Right cardiac atrium (tissue), 5 donors: Measurements from ENCODE around the gene IGIP. TPM values are rescaled to one million over a fixed set of nuclear protein-coding genes. Genes with fewer than 3 reads are reported as not detected.
"Not testable (repeated sequence)": the region's sequence is repeated elsewhere in the genome, so short reads cannot be mapped to it uniquely, and the experiment has no call there.

Experiments
- ATAC-seq, 2 donors: fragments of 200-7000 bp; cut with Tn5 transposase; one replicate each; pipeline versions ENCODE4 v1.8.0 to v1.9.1; 2020; ENCODE audit warnings: moderate library complexity in 2 of 2, mild to moderate bottlenecking in 1 of 2
- DNase-seq, 3 donors: peaks; one replicate each; pipeline ENCODE4 v3.0.0-alpha.2; 2020
- H3K27ac ChIP-seq: one replicate; pipeline ENCODE4 v1.5.1; 2013; ENCODE audit warnings: mild to moderate bottlenecking, low read length, control low read depth, moderate library complexity
- H3K27me3 ChIP-seq: one replicate; pipeline ENCODE4 v1.6.1; 2013; ENCODE audit not compliant: control insufficient read depth, insufficient read depth
- H3K4me1 ChIP-seq: one replicate; pipeline ENCODE4 v1.6.1; 2013; ENCODE audit warnings: low read length; ENCODE audit not compliant: control insufficient read depth, insufficient read depth
- H3K4me3 ChIP-seq: one replicate; pipeline ENCODE4 v1.5.1; 2013; ENCODE audit warnings: low read length, control low read depth
- H3K9me3 ChIP-seq: one replicate; pipeline ENCODE4 v1.6.1; 2013; ENCODE audit warnings: low read length; ENCODE audit not compliant: control insufficient read depth
- WGBS: extraction: QIAGEN DNeasy Blood & Tissue Kit; methylation state at CpG from one replicate; pipeline ENCODE4 v1.1.7; 2013; 5-methylcytosine and 5-hydroxymethylcytosine counted together
- intact Hi-C, 4 donors: fragments of 100-400 bp; cut with DNase I; formaldehyde crosslinking; loops; one replicate each; pipeline versions ENCODE4 v1.11.0 to v1.14.0; 2022 to 2023
- polyA plus RNA-seq: library from polyadenylated mRNA; stranded (reverse); fragments of 200-250 nt; gene quantifications from one replicate; pipeline ENCODE4 v1.2.3, GENCODE V29; 2013
- total RNA-seq, 4 donors: library from RNA; stranded (reverse); fragmentation: NEBNext Ultra II Directional; extraction: Animal tissue kit (Norgen Biotek cat#: 25700); gene quantifications; one replicate each; pipeline ENCODE4 v1.2.1, GENCODE V29; 2021
- donor health status: healthy with polysubstance abuse.
- donor health status: DM: no; HTN: yes; CAD: no.
- donor health status: DM: no; HTN: no; CAD: no.
- donor health status: DM: no; HTN: yes; CAD: no; lungs with severe emphysema.
- donor health status: DM: yes; HTN: yes; CAD: no.

The IGIP gene
- total and polyA plus RNA-seq, 5 donors, result 9.8 to 20.1 (median 16.3) TPM

- WGBS, result 85% methylated on average over 7 of the region's 7 CpGs
- no peak overlapping the region for H3K4me3 ChIP-seq
- H3K4me1 ChIP-seq, result no peaks in the 10 kb centered on the region
- ATAC-seq (no peak), DNase-seq (no peak)
- no peaks in the 10 kb centered on the region for H3K9me3 ChIP-seq
- intact Hi-C loops, result loop anchor here in 1 of 4 donors (10.0 kb wide), 1 partner anchor 367 kb away; no protein-coding TSS in a partner anchor
- H3K27me3 ChIP-seq, result no peaks in the 10 kb centered on the region
- H3K27ac ChIP-seq, result no peak overlapping the region
These were observed 25.6 kb downstream of the IGIP start for GRCh38 chr5:140151144-140152021.

GRCh38 chr5:140152022-140152999 is 26.6 kb downstream of the IGIP start:
- Histone ChIP-seq H3K27me3 (no peaks in the 10 kb centered on the region), H3K9me3 (no peaks in the 10 kb centered on the region), H3K27ac (no peak overlapping the region), H3K4me3 (no peak overlapping the region), H3K4me1 (no peaks in the 10 kb centered on the region)
- ATAC-seq (no peak), DNase-seq (no peak)
- 73% methylated on average over 23 of the region's 23 CpGs for WGBS
- intact Hi-C loops, result loop anchor here in 1 of 4 donors (10.0 kb wide), 1 partner anchor 368 kb away; no protein-coding TSS in a partner anchor

- Histone ChIP-seq H3K9me3 (no peaks in the 10 kb centered on the region), H3K27me3 (no peaks in the 10 kb centered on the region), H3K4me1 (no peaks in the 10 kb centered on the region), H3K27ac (no peak overlapping the region), H3K4me3 (no peak overlapping the region)
- intact Hi-C loops, result loop anchor here in 1 of 4 donors (10.0 kb wide), 1 partner anchor 368 kb away; no protein-coding TSS in a partner anchor
- WGBS, result 51% methylated on average over 7 of the region's 7 CpGs
- ATAC-seq, result no peak
- DNase-seq, result no peak
These were observed 27.5 kb downstream of the IGIP start for GRCh38 chr5:140153255-140153654.

- H3K27me3 ChIP-seq, result no peaks in the 10 kb centered on the region
- no peaks in the 10 kb centered on the region for H3K9me3 ChIP-seq
- WGBS, result 67% methylated on average over 8 of the region's 8 CpGs
- no peak overlapping the region for H3K27ac ChIP-seq
- intact Hi-C loops, result loop anchor here in 1 of 4 donors (10.0 kb wide), 1 partner anchor 369 kb away; no protein-coding TSS in a partner anchor
- H3K4me3 ChIP-seq, result no peak overlapping the region
- no peaks in the 10 kb centered on the region for H3K4me1 ChIP-seq
- no peak for DNase-seq
- no peak for ATAC-seq
These were observed 28.2 kb downstream of the IGIP start for GRCh38 chr5:140153905-140154304.

GRCh38 chr5:140154710-140155381 is 29.1 kb downstream of the IGIP start:
- not testable (repeated sequence) for H3K9me3 ChIP-seq, H3K27ac ChIP-seq, DNase-seq, H3K27me3 ChIP-seq, H3K4me3 ChIP-seq, H3K4me1 ChIP-seq, ATAC-seq
- intact Hi-C loops, result loop anchor here in 3 of 4 donors (5.0 to 10.0 kb wide), 3 partner anchors 83 to 370 kb away; no protein-coding TSS in a partner anchor
- 89% methylated on average over 21 of the region's 21 CpGs for WGBS

GRCh38 chr5:140157032-140157781 is 31.5 kb downstream of the IGIP start:
- peak overlapping the region; percentile 22 for H3K4me3 ChIP-seq
- intact Hi-C loops, result loop anchor here in 3 of 4 donors (2.0 to 10.0 kb wide), 4 partner anchors 84 to 372 kb away; no protein-coding TSS in a partner anchor
- H3K27me3 ChIP-seq, result no peaks in the 10 kb centered on the region
- peak overlapping the region; percentile 25 for H3K27ac ChIP-seq
- H3K4me1 ChIP-seq, result no peaks in the 10 kb centered on the region
- H3K9me3 ChIP-seq, result no peaks in the 10 kb centered on the region
- ATAC-seq (peak; percentile 96), DNase-seq (peak; percentile 92 to 96 (median 95))
- 2% methylated on average over 30 of the region's 30 CpGs for WGBS

- 76% methylated on average over 7 of the region's 7 CpGs for WGBS
These were observed 33.5 kb downstream of the IGIP start for GRCh38 chr5:140159014-140159927.

GRCh38 chr5:140162275-140162674 is 36.5 kb downstream of the IGIP start:
- WGBS, result 90% methylated on average over 5 of the region's 5 CpGs
- intact Hi-C loops, result no loop called here
- Histone ChIP-seq H3K4me3 (no peak overlapping the region), H3K27me3 (no peaks in the 10 kb centered on the region), H3K9me3 (no peaks in the 10 kb centered on the region), H3K4me1 (no peaks in the 10 kb centered on the region), H3K27ac (no peak overlapping the region)
- no peak for DNase-seq
- ATAC-seq, result no peak

More at GRCh38 chr5:140159014-140159927, 33.5 kb downstream of the IGIP start:
- no peaks in the 10 kb centered on the region for H3K9me3 ChIP-seq
- no peaks in the 10 kb centered on the region for H3K4me1 ChIP-seq
- intact Hi-C loops, result loop anchor here in 3 of 4 donors (5.0 to 10.0 kb wide), 3 partner anchors 87 to 374 kb away; no protein-coding TSS in a partner anchor
- peak in 1 of 3 donors; percentile 4 for DNase-seq
- H3K27ac ChIP-seq, result no peak overlapping the region
- no peak overlapping the region for H3K4me3 ChIP-seq
- no peak for ATAC-seq
- H3K27me3 ChIP-seq, result no peaks in the 10 kb centered on the region

GRCh38 chr5:140162781-140163180 is 37.0 kb downstream of the IGIP start:
- no peak overlapping the region for H3K27ac ChIP-seq
- H3K4me1 ChIP-seq, result no peaks in the 10 kb centered on the region
- H3K4me3 ChIP-seq, result no peak overlapping the region
- 73% methylated on average over 5 of the region's 5 CpGs for WGBS
- intact Hi-C loops, result no loop called here
- ATAC-seq, result no peak
- DNase-seq, result peak in 1 of 3 donors; percentile 30
- H3K27me3 ChIP-seq, result no peaks in the 10 kb centered on the region
- no peaks in the 10 kb centered on the region for H3K9me3 ChIP-seq
